ENCODE measurements around the gene OTUD7B.

The OTUD7B gene

DNA sequence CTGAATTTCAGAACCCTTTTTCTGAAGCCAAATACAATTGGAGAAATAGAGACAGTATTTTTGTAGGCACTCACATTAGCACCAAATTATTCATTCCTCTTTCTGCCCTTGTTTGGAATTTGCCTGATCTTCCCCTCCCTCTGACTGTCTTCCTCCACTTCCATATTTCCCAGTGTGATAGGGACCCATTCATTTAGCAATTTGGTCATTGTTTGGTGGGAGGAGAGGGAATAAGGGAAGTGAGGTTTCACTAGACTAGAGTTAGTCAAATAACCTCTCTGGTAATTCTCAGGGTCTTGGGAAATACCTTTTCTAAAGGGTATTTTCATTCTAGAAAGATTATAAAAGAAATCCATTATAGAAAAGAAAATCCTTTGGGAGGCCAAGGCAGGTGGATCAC is 42.9 kb downstream of the OTUD7B start:
- peaks cover 3% of the 10 kb centered on the region for H3K4me1 ChIP-seq (ENCODE audit: insufficient read depth, low read length, poor library complexity, severe bottlenecking)
- H3K9me3 ChIP-seq (ENCODE audit: insufficient read depth, low read depth, low read length), result no peaks in the 10 kb centered on the region
- H3K4me3 ChIP-seq (ENCODE audit: low read length, poor library complexity, severe bottlenecking), result no peak overlapping the region
- H3K79me2 ChIP-seq (ENCODE audit: insufficient read depth, low read length), result no peaks in the 10 kb centered on the region
- no peaks in the 10 kb centered on the region for H3F3A ChIP-seq (ENCODE audit: low read depth)
- no peaks in the 10 kb centered on the region for H4K20me1 ChIP-seq (ENCODE audit: insufficient read depth, low read length, poor library complexity, severe bottlenecking)
- peaks cover 22% of the 10 kb centered on the region; the same call in 1 of the 2 replicates for H3K36me3 ChIP-seq (ENCODE audit: insufficient read depth, low read length)
- no peaks in the 10 kb centered on the region for H3K9me2 ChIP-seq (replicated peaks; ENCODE audit: low read depth, low read length)
- H2AFZ ChIP-seq (ENCODE audit: low read length), result no peak overlapping the region
- H3K27me3 ChIP-seq (ENCODE audit: insufficient read depth, low read length, poor library complexity, severe bottlenecking), result no peaks in the 10 kb centered on the region
- TF ChIP-seq, protein P1, sequence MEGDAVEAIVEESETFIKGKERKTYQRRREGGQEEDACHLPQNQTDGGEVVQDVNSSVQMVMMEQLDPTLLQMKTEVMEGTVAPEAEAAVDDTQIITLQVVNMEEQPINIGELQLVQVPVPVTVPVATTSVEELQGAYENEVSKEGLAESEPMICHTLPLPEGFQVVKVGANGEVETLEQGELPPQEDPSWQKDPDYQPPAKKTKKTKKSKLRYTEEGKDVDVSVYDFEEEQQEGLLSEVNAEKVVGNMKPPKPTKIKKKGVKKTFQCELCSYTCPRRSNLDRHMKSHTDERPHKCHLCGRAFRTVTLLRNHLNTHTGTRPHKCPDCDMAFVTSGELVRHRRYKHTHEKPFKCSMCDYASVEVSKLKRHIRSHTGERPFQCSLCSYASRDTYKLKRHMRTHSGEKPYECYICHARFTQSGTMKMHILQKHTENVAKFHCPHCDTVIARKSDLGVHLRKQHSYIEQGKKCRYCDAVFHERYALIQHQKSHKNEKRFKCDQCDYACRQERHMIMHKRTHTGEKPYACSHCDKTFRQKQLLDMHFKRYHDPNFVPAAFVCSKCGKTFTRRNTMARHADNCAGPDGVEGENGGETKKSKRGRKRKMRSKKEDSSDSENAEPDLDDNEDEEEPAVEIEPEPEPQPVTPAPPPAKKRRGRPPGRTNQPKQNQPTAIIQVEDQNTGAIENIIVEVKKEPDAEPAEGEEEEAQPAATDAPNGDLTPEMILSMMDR (conservative IDR thresholded peaks at IDR 0.05; ENCODE audit: low read length), result no peak
- no peak for TF ChIP-seq EZH2phosphoT487 (IDR thresholded peaks at IDR 0.05; ENCODE audit: borderline replicate concordance)
- H3K9ac ChIP-seq (ENCODE audit: low read depth, low read length, poor library complexity, severe bottlenecking), result no peak overlapping the region
- no peak overlapping the region for H3K4me2 ChIP-seq (ENCODE audit: low read depth, low read length, poor library complexity, severe bottlenecking)

DNA sequence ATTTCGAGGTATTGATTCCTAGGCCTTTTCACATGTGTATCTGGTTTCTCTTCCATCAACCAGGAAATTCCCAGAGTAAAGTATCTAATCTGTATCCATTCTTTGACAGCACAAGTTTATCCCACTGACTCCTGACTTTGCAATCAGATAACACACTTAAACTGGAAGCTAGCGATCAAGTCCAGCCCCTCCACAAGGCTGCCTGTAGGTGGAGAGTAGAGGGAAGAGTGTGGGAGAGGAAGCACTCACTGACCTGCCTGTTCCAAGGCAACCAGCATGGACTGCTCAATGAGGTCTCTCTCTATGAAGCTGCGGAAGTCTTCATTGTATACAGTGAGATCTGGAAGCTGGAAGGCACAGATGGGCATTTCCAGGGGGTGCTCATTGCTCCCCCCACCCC is 43.5 kb downstream of the OTUD7B start:
- H4K20me1 ChIP-seq (ENCODE audit: insufficient read depth, low read length, poor library complexity, severe bottlenecking), result no peaks in the 10 kb centered on the region
- no peaks in the 10 kb centered on the region for H3F3A ChIP-seq (ENCODE audit: low read depth)
- no peak overlapping the region for H3K4me3 ChIP-seq (ENCODE audit: low read length, poor library complexity, severe bottlenecking)
- H3K36me3 ChIP-seq (ENCODE audit: insufficient read depth, low read length), result peaks cover 22% of the 10 kb centered on the region; the same call in 1 of the 2 replicates
- no peak overlapping the region for H3K9ac ChIP-seq (ENCODE audit: low read depth, low read length, poor library complexity, severe bottlenecking)
- no peaks in the 10 kb centered on the region for H3K27me3 ChIP-seq (ENCODE audit: insufficient read depth, low read length, poor library complexity, severe bottlenecking)
- no peaks in the 10 kb centered on the region for H3K79me2 ChIP-seq (ENCODE audit: insufficient read depth, low read length)
- H3K9me2 ChIP-seq (replicated peaks; ENCODE audit: low read depth, low read length), result no peaks in the 10 kb centered on the region
- H3K9me3 ChIP-seq (ENCODE audit: insufficient read depth, low read depth, low read length), result no peaks in the 10 kb centered on the region
- TF ChIP-seq, protein P1 (conservative IDR thresholded peaks at IDR 0.05; ENCODE audit: low read length), result no peak
- TF ChIP-seq EZH2phosphoT487 (IDR thresholded peaks at IDR 0.05; ENCODE audit: borderline replicate concordance), result no peak
- no peak overlapping the region for H2AFZ ChIP-seq (ENCODE audit: low read length)
- H3K4me2 ChIP-seq (ENCODE audit: low read depth, low read length, poor library complexity, severe bottlenecking), result no peak overlapping the region
- peaks cover 8% of the 10 kb centered on the region for H3K4me1 ChIP-seq (ENCODE audit: insufficient read depth, low read length, poor library complexity, severe bottlenecking)

DNA sequence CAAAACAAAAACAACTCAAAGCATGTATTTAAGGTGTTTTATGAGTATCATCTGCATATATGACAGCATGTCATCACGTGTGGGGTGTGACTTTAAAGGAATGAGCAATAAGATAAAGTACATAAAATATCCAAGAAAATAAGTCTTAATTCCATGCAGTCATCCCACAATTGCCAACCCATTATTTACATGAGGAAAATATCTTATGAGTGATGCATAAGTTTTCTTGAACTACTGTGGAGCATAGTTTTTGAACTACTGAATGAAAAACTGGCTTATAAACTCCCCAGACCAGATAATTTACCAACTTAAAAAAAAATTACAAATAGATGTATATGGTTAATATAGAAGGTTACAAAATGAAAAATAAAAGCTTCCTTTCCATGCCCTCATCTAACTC is 44.1 kb downstream of the OTUD7B start:
- no peak overlapping the region for H3K9ac ChIP-seq (ENCODE audit: low read depth, low read length, poor library complexity, severe bottlenecking)
- TF ChIP-seq EZH2phosphoT487 (IDR thresholded peaks at IDR 0.05; ENCODE audit: borderline replicate concordance), result no peak
- no peak overlapping the region for H3K4me2 ChIP-seq (ENCODE audit: low read depth, low read length, poor library complexity, severe bottlenecking)
- H3K9me2 ChIP-seq (replicated peaks; ENCODE audit: low read depth, low read length), result no peaks in the 10 kb centered on the region
- H4K20me1 ChIP-seq (ENCODE audit: insufficient read depth, low read length, poor library complexity, severe bottlenecking), result no peaks in the 10 kb centered on the region
- peaks cover 22% of the 10 kb centered on the region; the same call in 1 of the 2 replicates for H3K36me3 ChIP-seq (ENCODE audit: insufficient read depth, low read length)
- H3K4me3 ChIP-seq (ENCODE audit: low read length, poor library complexity, severe bottlenecking), result no peak overlapping the region
- no peaks in the 10 kb centered on the region for H3K27me3 ChIP-seq (ENCODE audit: insufficient read depth, low read length, poor library complexity, severe bottlenecking)
- no peaks in the 10 kb centered on the region for H3F3A ChIP-seq (ENCODE audit: low read depth)
- no peaks in the 10 kb centered on the region for H3K9me3 ChIP-seq (ENCODE audit: insufficient read depth, low read depth, low read length)
- peaks cover 8% of the 10 kb centered on the region for H3K4me1 ChIP-seq (ENCODE audit: insufficient read depth, low read length, poor library complexity, severe bottlenecking)
- H3K79me2 ChIP-seq (ENCODE audit: insufficient read depth, low read length), result no peaks in the 10 kb centered on the region
- H2AFZ ChIP-seq (ENCODE audit: low read length), result no peak overlapping the region

DNA sequence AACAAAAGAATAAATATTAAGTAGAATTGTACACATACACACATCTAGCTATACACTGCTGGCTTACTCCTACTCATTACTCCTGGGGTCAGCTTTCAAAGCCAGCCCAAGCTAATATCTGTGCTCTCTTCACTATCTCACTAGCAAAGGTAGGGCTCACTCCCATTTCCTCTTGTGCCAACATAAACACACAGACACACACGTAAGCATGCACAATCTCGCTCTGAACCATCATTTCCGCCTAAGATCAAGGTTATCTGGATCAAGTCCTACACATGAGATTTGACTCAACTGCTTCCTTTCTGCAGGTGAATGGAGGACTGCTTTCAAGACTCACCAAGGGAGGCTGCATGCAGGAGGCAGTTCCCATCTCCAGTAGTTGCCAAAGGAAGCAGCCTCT is 45.1 kb downstream of the OTUD7B start:
- H3K36me3 ChIP-seq (ENCODE audit: insufficient read depth, low read length), result peaks cover 17% of the 10 kb centered on the region; the same call in 1 of the 2 replicates
- H3F3A ChIP-seq (ENCODE audit: low read depth), result no peaks in the 10 kb centered on the region
- H3K79me2 ChIP-seq (ENCODE audit: insufficient read depth, low read length), result no peaks in the 10 kb centered on the region
- peaks cover 8% of the 10 kb centered on the region for H3K4me1 ChIP-seq (ENCODE audit: insufficient read depth, low read length, poor library complexity, severe bottlenecking)
- H3K4me2 ChIP-seq (ENCODE audit: low read depth, low read length, poor library complexity, severe bottlenecking), result no peak overlapping the region
- H3K27me3 ChIP-seq (ENCODE audit: insufficient read depth, low read length, poor library complexity, severe bottlenecking), result no peaks in the 10 kb centered on the region
- no peak for TF ChIP-seq EZH2phosphoT487 (IDR thresholded peaks at IDR 0.05; ENCODE audit: borderline replicate concordance)
- TF ChIP-seq, protein P1 (conservative IDR thresholded peaks at IDR 0.05; ENCODE audit: low read length), result no peak
- no peak overlapping the region for H3K9ac ChIP-seq (ENCODE audit: low read depth, low read length, poor library complexity, severe bottlenecking)
- no peak overlapping the region for H3K4me3 ChIP-seq (ENCODE audit: low read length, poor library complexity, severe bottlenecking)
- H2AFZ ChIP-seq (ENCODE audit: low read length), result no peak overlapping the region
- no peaks in the 10 kb centered on the region for H3K9me2 ChIP-seq (replicated peaks; ENCODE audit: low read depth, low read length)
- H3K9me3 ChIP-seq (ENCODE audit: insufficient read depth, low read depth, low read length), result no peaks in the 10 kb centered on the region
- no peaks in the 10 kb centered on the region for H4K20me1 ChIP-seq (ENCODE audit: insufficient read depth, low read length, poor library complexity, severe bottlenecking)

Data from Loucy (cell line).